Transverse colon (tissue), 4 donors: ENCODE measurements around the gene PGD. TPM values are rescaled to one million over a fixed set of nuclear protein-coding genes. Genes with fewer than 3 reads are reported as not detected.

ENCODE experiments used
- DNase-seq: peaks from one replicate; pipeline ENCODE4 v3.0.0-alpha.2; 2019
- H3K27ac ChIP-seq, 4 donors: fragments of 200-600 bp; sonication (generic); 2 replicates each; pipeline ENCODE4 v1.5.1; 2016 to 2018; ENCODE audit warnings: inconsistent platforms in 4 of 4
- H3K27me3 ChIP-seq: fragments of 200-600 bp; sonication (generic); 2 replicates; pipeline ENCODE4 v1.5.1; 2017; ENCODE audit warnings: inconsistent platforms
- H3K36me3 ChIP-seq, 4 donors: fragments of 200-600 bp; sonication (generic); 2 replicates each; pipeline ENCODE4 v1.5.1; 2017 to 2019; ENCODE audit warnings: inconsistent platforms in 4 of 4
- H3K4me1 ChIP-seq, 4 donors: fragments of 200-600 bp; sonication (generic); 2 replicates each; pipeline ENCODE4 v1.5.1; 2017 to 2020; ENCODE audit warnings: inconsistent platforms in 4 of 4
- H3K4me3 ChIP-seq, 4 donors: fragments of 200-600 bp; sonication (generic); 1 replicate in 1 of 4; 2 replicates in 3 of 4; pipeline versions ENCODE4 v1.5.1 to v1.6.1; 2017 to 2019; ENCODE audit warnings: inconsistent platforms in 4 of 4
- H3K9me3 ChIP-seq, 2 donors: fragments of 200-600 bp; sonication (generic); 2 replicates each; pipeline ENCODE4 v1.5.1; 2017 to 2019; ENCODE audit warnings: inconsistent platforms in 2 of 2
- CTCF ChIP-seq, 5 experiments: fragments of 200-600 bp in 3 of 5; fragments of 450-650 bp in 2 of 5; sonication (generic) in 3 of 5; IDR thresholded peaks; 1 replicate in 2 of 5; 2 replicates in 3 of 5; pipeline ENCODE4 v1.5.1; 2016 to 2017; ENCODE audit warnings: antibody characterized with exemption in 5 of 5, inconsistent platforms in 3 of 5, mild to moderate bottlenecking in 2 of 5, moderate library complexity in 1 of 5
- EP300 ChIP-seq: sonication (generic); formaldehyde crosslinking; IDR thresholded peaks from one replicate; pipeline ENCODE4 v1.6.1; 2017; ENCODE audit warnings: antibody characterized with exemption, low read depth
- POLR2A ChIP-seq: fragments of 450-650 bp; IDR thresholded peaks from one replicate; pipeline ENCODE4 v1.6.1; 2016; ENCODE audit warnings: antibody characterized with exemption, mild to moderate bottlenecking, moderate library complexity
- POLR2AphosphoS5 ChIP-seq, 3 donors: sonication (generic); formaldehyde crosslinking; IDR thresholded peaks; one replicate each; pipeline ENCODE4 v1.6.1; 2016; ENCODE audit warnings: antibody characterized with exemption in 3 of 3
- WGBS, 2 donors: methylation state at CpG; one replicate each; pipeline ENCODE4 v1.1.5; 2018; ENCODE audit warnings: low coverage in 1 of 2; 5-methylcytosine and 5-hydroxymethylcytosine counted together
- in situ Hi-C, 4 donors: fragments of 200-750 bp; cut with MboI; loops; one replicate each; pipeline versions ENCODE4 v1.15.0 to v1.15.1; 2017; ENCODE audit warnings: low sequenced_read_pairs in 3 of 4, low pct_ligation_motif_present in 1 of 4, low pct_unique_long_range_greater_than_20kb in 1 of 4
- intact Hi-C: fragments of 100-400 bp; cut with DNase I; formaldehyde crosslinking; loops from one replicate; pipeline ENCODE4 v1.15.1; 2023; ENCODE audit warnings: low total_unique reads
- total RNA-seq, 4 donors: library from RNA; depleted of rRNA; stranded (reverse); fragments of >200 nt; gene quantifications; one replicate each; pipeline ENCODE4 v1.1.0, GENCODE V29; 2016

The PGD gene
- 10 to 100 TPM; 15.7 to 73.0 (median 66.1) TPM for total RNA-seq

GRCh38 chr1:10398734-10399443 is at the start of gene PGD:
Gene PGD, plus strand, starts transcription at chr1:10399064. Its CDS starts 54 bp downstream, at chr1:10399118.
- TF ChIP-seq EP300 = no peak
- peak; percentile 71 to 90 (median 83) for TF ChIP-seq POLR2AphosphoS5 (IDR thresholded peaks at IDR 0.05)
- no peak for TF ChIP-seq CTCF (IDR thresholded peaks at IDR 0.05)
- TF ChIP-seq POLR2A = peak; percentile 83
- intact Hi-C loops = no loop called here
- WGBS, 2 donors = 0% methylated on average over 19 of the region's 76 CpGs; no CpG with 5 or more reads in 1 of the 2 donors

GRCh38 chr1:10353282-10353681 is 45.6 kb upstream of the PGD start:
- TF ChIP-seq POLR2A (no peak), POLR2AphosphoS5 (IDR thresholded peaks at IDR 0.05) (no peak), EP300 (no peak), CTCF (IDR thresholded peaks at IDR 0.05) (no peak)
- H3K9me3 ChIP-seq = no peaks in the 10 kb centered on the region
- H3K36me3 ChIP-seq = peaks cover 0 to 24% (median 9%) of the 10 kb centered on the region in 4 donors
- in situ Hi-C loops = no loop called here
- intact Hi-C loops = no loop called here
- H3K4me1 ChIP-seq = no peaks in the 10 kb centered on the region
- no peaks in the 10 kb centered on the region for H3K27me3 ChIP-seq
- H3K4me3 ChIP-seq = no peak overlapping the region
- H3K27ac ChIP-seq = no peak overlapping the region
- no peak for DNase-seq
- 82 to 86% methylated on average over 3 to 4 of the region's 4 CpGs for WGBS, 2 donors

More at GRCh38 chr1:10398734-10399443, at the start of gene PGD:
- in situ Hi-C loops = no loop called here
- Histone ChIP-seq H3K27ac (peak within 1 kb of the TSS; percentile 92 to 98 (median 96)), H3K27me3 (no peaks in the 10 kb centered on the region), H3K9me3 (no peaks in the 10 kb centered on the region), H3K4me3 (peak within 1 kb of the TSS; percentile 82 to 92 (median 85)), H3K4me1 (peaks cover 4 to 24% (median 14%) of the 10 kb centered on the region in 4 donors), H3K36me3 (peaks cover 0 to 8% (median 3%) of the 10 kb centered on the region in 4 donors)
- peak; percentile 99 for DNase-seq

GRCh38 chr1:10353693-10354092 is 45.2 kb upstream of the PGD start:
- intact Hi-C loops = no loop called here
- WGBS, 2 donors = 66 to 80% methylated on average over 2 of the region's 2 CpGs

More at GRCh38 chr1:10353693-10354092, 45.2 kb upstream of the PGD start:
- no peaks in the 10 kb centered on the region for H3K27me3 ChIP-seq
- no peak for TF ChIP-seq POLR2AphosphoS5 (IDR thresholded peaks at IDR 0.05)
- TF ChIP-seq CTCF (IDR thresholded peaks at IDR 0.05) = no peak
- no peak for TF ChIP-seq EP300
- TF ChIP-seq POLR2A = no peak
- in situ Hi-C loops = no loop called here
- DNase-seq = no peak
- peaks cover 0 to 24% (median 6%) of the 10 kb centered on the region in 4 donors for H3K36me3 ChIP-seq
- H3K27ac ChIP-seq = no peak overlapping the region
- H3K4me1 ChIP-seq = no peaks in the 10 kb centered on the region
- no peaks in the 10 kb centered on the region for H3K9me3 ChIP-seq
- H3K4me3 ChIP-seq = no peak overlapping the region
